ENCODE results near the gene POLK. TPM values are rescaled to one million over a fixed set of nuclear protein-coding genes. Genes with fewer than 3 reads are reported as not detected.

Gene POLK
- total RNA-seq (10 to 100 TPM; 45.1 to 58.4 TPM), polyA plus RNA-seq (1 to 10 TPM; 8.1 to 9.3 TPM)
- long read RNA-seq, donor 1, full-length matches to known transcripts, result 3 of 17 reads
- long read RNA-seq, donor 1, partial matches to known transcripts, result 11 of 17 reads
- long read RNA-seq, donor 1, other reads (novel, unspliced or antisense), result 3 of 17 reads
- long read RNA-seq, donor 2, full-length matches to known transcripts, result 3 of 20 reads
- long read RNA-seq, donor 2, partial matches to known transcripts, result 8 of 20 reads
- long read RNA-seq, donor 2, other reads (novel, unspliced or antisense), result 9 of 20 reads

- intact Hi-C loops (cut with DNase I), result loop anchor here (2.0 to 10.0 kb wide), 6 partner anchors 46 to 203 kb away; partner anchors contain the start of genes HMGCR (in 2 of the 2) and POC5 (in 1 of the 2)
- Histone ChIP-seq H3K27me3 (ENCODE audit: control insufficient read depth in 1 of 2, insufficient read depth in 2 of 2, low read length in 1 of 2) (no peaks in the 10 kb centered on the region), H3K9me3 (ENCODE audit: control insufficient read depth, low read length) (no peaks in the 10 kb centered on the region), H3K4me1 (ENCODE audit: control insufficient read depth in 1 of 2, insufficient read depth in 2 of 2, low read length in 2 of 2) (peaks cover 0 to 5% of the 10 kb centered on the region in 2 donors), H3K36me3 (ENCODE audit: control insufficient read depth in 1 of 2, insufficient read depth in 2 of 2, low read length in 1 of 2) (no peaks in the 10 kb centered on the region), H3K27ac (ENCODE audit: low read depth in 1 of 2, low read length in 2 of 2) (peak within 1 kb of the TSS; percentile 29 to 73), H3K4me3 (ENCODE audit: low read length in 2 of 2) (peak within 1 kb of the TSS; percentile 67 to 73)
- DNase-seq (peak; percentile 99), ATAC-seq (ENCODE audit: low FRiP score) (peak; percentile 98)
- WGBS, 2 donors, result 1% methylated on average over 66 to 71 of the region's 71 CpGs
Observed at GRCh38 chr5:75511435-75512382, at the start of gene POLK, which contains the start of gene CERT1. POLK (plus strand) TSS chr5:75511891. CERT1 (minus strand) TSS chr5:75511629; CDS start chr5:75511207, 422 bp downstream.

DNA sequence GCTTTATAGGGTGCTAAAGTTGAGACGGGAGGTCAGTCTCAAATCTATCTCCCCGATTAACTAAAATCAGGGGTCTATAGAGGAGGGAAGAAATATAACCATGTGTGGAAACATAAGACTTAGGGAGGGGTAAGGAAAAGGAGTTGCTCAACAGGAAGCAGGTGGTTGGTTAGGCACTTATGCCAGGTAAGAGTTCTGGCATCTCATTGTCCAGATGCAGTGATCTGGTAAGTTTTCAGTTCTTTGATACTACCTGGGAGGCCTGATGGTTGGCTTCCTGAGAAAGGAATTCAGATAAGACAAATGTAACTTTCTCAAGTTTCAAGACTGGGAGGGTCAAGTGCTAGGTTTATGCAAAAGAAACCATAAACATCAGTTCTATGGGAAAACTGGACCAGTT lies 48.0 kb upstream of the POLK start:
- Histone ChIP-seq H3K9me3 (ENCODE audit: control insufficient read depth, low read length) (peaks cover 5% of the 10 kb centered on the region), H3K4me1 (ENCODE audit: control insufficient read depth in 1 of 2, insufficient read depth in 2 of 2, low read length in 2 of 2) (no peaks in the 10 kb centered on the region), H3K36me3 (ENCODE audit: control insufficient read depth in 1 of 2, insufficient read depth in 2 of 2, low read length in 1 of 2) (no peaks in the 10 kb centered on the region), H3K27ac (ENCODE audit: low read depth in 1 of 2, low read length in 2 of 2) (no peak overlapping the region), H3K27me3 (ENCODE audit: control insufficient read depth in 1 of 2, insufficient read depth in 2 of 2, low read length in 1 of 2) (no peaks in the 10 kb centered on the region), H3K4me3 (ENCODE audit: low read length in 2 of 2) (no peak overlapping the region)
- ATAC-seq (ENCODE audit: low FRiP score) (no peak), DNase-seq (no peak)
- intact Hi-C loops (cut with DNase I), result no loop called here
- 96 to 98% methylated on average over 2 of the region's 2 CpGs for WGBS, 2 donors

DNA sequence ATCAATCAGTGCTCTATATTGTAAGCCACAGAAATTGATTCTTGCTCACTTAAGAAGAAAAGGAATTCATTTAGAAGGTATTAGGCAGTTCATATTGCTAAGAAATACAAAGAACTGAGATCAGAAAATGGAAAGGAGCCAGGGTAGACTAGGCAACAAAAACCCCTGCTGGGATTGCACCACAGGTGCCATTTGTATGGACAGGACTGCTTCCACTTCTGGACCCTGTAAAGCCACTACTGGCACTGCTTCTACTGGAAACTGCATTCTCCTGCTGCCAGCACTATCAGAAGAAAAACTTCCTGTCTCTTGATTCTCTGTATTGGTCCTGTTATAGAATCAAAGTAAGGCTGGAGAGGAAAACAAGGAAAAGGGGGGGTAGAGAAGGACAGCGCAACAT lies 46.2 kb upstream of the POLK start:
- intact Hi-C loops (cut with DNase I), result no loop called here
- no peaks in the 10 kb centered on the region for H3K4me1 ChIP-seq (ENCODE audit: control insufficient read depth in 1 of 2, insufficient read depth in 2 of 2, low read length in 2 of 2)
- H3K36me3 ChIP-seq (ENCODE audit: control insufficient read depth in 1 of 2, insufficient read depth in 2 of 2, low read length in 1 of 2), result no peaks in the 10 kb centered on the region
- DNase-seq, result no peak
- H3K27me3 ChIP-seq (ENCODE audit: control insufficient read depth in 1 of 2, insufficient read depth in 2 of 2, low read length in 1 of 2), result no peaks in the 10 kb centered on the region
- H3K27ac ChIP-seq (ENCODE audit: low read depth in 1 of 2, low read length in 2 of 2), result no peak overlapping the region
- ATAC-seq (ENCODE audit: low FRiP score), result no peak
- H3K4me3 ChIP-seq (ENCODE audit: low read length in 2 of 2), result no peak overlapping the region
- 42 to 52% methylated on average over 1 of the region's 1 CpG for WGBS, 2 donors
- H3K9me3 ChIP-seq (ENCODE audit: control insufficient read depth, low read length), result peaks cover 5% of the 10 kb centered on the region

DNA sequence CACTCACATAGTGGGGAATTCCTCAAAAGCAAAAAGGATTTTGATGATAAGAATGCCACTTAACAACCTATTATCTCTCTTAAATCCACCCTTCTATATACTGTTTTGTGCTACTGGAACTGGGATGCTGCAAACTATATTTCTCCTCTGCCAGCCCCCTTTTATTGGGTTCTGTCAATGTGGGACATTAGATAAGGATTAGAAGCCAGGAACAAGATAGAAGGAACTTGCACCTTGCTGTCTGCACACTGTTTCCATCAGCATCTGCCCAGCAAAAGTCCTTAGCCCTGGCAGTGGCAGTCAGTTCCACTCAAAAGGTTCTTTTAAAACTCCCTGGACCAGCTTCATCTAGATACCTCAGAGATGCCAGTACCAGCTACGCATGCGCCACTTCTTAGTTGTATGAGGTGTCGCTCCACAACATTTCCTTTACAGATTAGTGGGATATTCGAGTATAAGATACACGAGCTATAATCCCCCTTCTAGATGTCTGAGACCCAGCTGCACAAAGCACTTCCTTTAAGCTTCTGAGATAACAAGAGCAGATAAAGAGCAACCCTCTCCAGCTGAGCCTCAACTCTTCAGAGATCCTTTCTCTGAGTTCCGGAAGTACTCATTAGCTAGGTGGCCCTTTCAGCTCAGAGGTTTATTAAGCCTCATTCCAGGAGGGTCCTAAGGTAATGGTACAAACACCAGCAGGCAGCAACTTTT lies 45.5 kb upstream of the POLK start:
- no peaks in the 10 kb centered on the region for H3K27me3 ChIP-seq (ENCODE audit: control insufficient read depth in 1 of 2, insufficient read depth in 2 of 2, low read length in 1 of 2)
- no peak for ATAC-seq (ENCODE audit: low FRiP score)
- intact Hi-C loops (cut with DNase I), result no loop called here
- WGBS, 2 donors, result 86 to 92% methylated on average over 6 of the region's 6 CpGs
- no peak for DNase-seq
- no peaks in the 10 kb centered on the region for H3K36me3 ChIP-seq (ENCODE audit: control insufficient read depth in 1 of 2, insufficient read depth in 2 of 2, low read length in 1 of 2)
- H3K9me3 ChIP-seq (ENCODE audit: control insufficient read depth, low read length), result peaks cover 5% of the 10 kb centered on the region
- H3K4me1 ChIP-seq (ENCODE audit: control insufficient read depth in 1 of 2, insufficient read depth in 2 of 2, low read length in 2 of 2), result no peaks in the 10 kb centered on the region
- H3K27ac ChIP-seq (ENCODE audit: low read depth in 1 of 2, low read length in 2 of 2), result no peak overlapping the region
- no peak overlapping the region for H3K4me3 ChIP-seq (ENCODE audit: low read length in 2 of 2)

DNA sequence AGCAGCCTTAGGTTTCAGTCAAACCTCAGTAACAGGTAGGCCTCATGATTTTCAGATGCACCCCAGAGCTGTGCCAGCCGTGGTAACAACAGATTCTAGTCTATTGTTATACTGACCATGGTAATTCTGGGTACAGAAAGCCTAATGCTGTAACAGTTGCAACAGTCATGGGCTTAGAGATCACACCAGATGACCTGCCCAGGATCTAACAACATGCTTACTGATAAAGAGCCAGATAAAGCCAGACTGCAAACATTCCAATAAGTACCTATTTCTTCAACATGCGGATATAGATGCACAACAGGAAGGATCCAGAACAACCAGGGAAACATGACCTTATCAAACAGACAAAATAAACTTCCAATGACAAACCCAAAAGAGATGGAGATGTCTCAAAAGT lies 43.1 kb upstream of the POLK start:
- H3K9me3 ChIP-seq (ENCODE audit: control insufficient read depth, low read length), result peaks cover 7% of the 10 kb centered on the region
- no peak overlapping the region for H3K27ac ChIP-seq (ENCODE audit: low read depth in 1 of 2, low read length in 2 of 2)
- H3K4me1 ChIP-seq (ENCODE audit: control insufficient read depth in 1 of 2, insufficient read depth in 2 of 2, low read length in 2 of 2), result no peaks in the 10 kb centered on the region
- no peak overlapping the region for H3K4me3 ChIP-seq (ENCODE audit: low read length in 2 of 2)
- no peaks in the 10 kb centered on the region for H3K36me3 ChIP-seq (ENCODE audit: control insufficient read depth in 1 of 2, insufficient read depth in 2 of 2, low read length in 1 of 2)
- intact Hi-C loops (cut with DNase I), result no loop called here
- no peaks in the 10 kb centered on the region for H3K27me3 ChIP-seq (ENCODE audit: control insufficient read depth in 1 of 2, insufficient read depth in 2 of 2, low read length in 1 of 2)
- no peak for DNase-seq
- WGBS, 2 donors, result 96 to 98% methylated on average over 2 of the region's 2 CpGs
- ATAC-seq (ENCODE audit: low FRiP score), result no peak

- no peak for DNase-seq
- Histone ChIP-seq H3K27me3 (ENCODE audit: control insufficient read depth in 1 of 2, insufficient read depth in 2 of 2, low read length in 1 of 2) (no peaks in the 10 kb centered on the region), H3K36me3 (ENCODE audit: control insufficient read depth in 1 of 2, insufficient read depth in 2 of 2, low read length in 1 of 2) (no peaks in the 10 kb centered on the region), H3K9me3 (ENCODE audit: control insufficient read depth, low read length) (peaks cover 7% of the 10 kb centered on the region), H3K4me1 (ENCODE audit: control insufficient read depth in 1 of 2, insufficient read depth in 2 of 2, low read length in 2 of 2) (no peaks in the 10 kb centered on the region), H3K4me3 (ENCODE audit: low read length in 2 of 2) (no peak overlapping the region), H3K27ac (ENCODE audit: low read depth in 1 of 2, low read length in 2 of 2) (no peak overlapping the region)
- WGBS, 2 donors, result 97 to 98% methylated on average over 1 of the region's 1 CpG
- intact Hi-C loops (cut with DNase I), result no loop called here
- no peak for ATAC-seq (ENCODE audit: low FRiP score)
Observed at GRCh38 chr5:75469017-75469416, 42.7 kb upstream of the POLK start.

DNA sequence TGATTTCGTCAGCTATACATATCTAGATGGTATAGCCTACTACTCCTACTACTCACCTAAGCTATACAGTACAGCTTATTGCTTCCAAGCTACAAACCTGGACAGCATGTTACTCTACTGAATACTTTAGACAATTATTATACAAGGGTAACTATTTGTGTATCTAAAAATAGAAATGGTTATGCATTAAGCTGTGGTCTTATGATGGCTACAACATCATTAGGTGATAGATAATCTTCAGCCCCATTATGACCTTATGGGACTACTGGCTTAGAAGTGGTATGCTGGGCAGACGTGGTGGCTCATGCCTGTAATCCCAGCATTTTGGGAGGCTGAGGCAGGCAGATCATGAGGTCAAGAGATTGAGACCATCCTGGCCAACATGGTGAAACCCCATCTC lies 40.5 kb upstream of the POLK start:
- ATAC-seq (ENCODE audit: low FRiP score), result no peak
- Histone ChIP-seq H3K4me1 (ENCODE audit: control insufficient read depth in 1 of 2, insufficient read depth in 2 of 2, low read length in 2 of 2) (no peaks in the 10 kb centered on the region), H3K36me3 (ENCODE audit: control insufficient read depth in 1 of 2, insufficient read depth in 2 of 2, low read length in 1 of 2) (no peaks in the 10 kb centered on the region), H3K4me3 (ENCODE audit: low read length in 2 of 2) (no peak overlapping the region), H3K9me3 (ENCODE audit: control insufficient read depth, low read length) (peaks cover 7% of the 10 kb centered on the region), H3K27me3 (ENCODE audit: control insufficient read depth in 1 of 2, insufficient read depth in 2 of 2, low read length in 1 of 2) (no peaks in the 10 kb centered on the region), H3K27ac (ENCODE audit: low read depth in 1 of 2, low read length in 2 of 2) (no peak overlapping the region)
- WGBS, 2 donors, result 94 to 99% methylated on average over 2 of the region's 2 CpGs
- intact Hi-C loops (cut with DNase I), result no loop called here
- no peak for DNase-seq

- WGBS, 2 donors, result 99 to 100% methylated on average over 1 of the region's 1 CpG
- intact Hi-C loops (cut with DNase I), result no loop called here
- Histone ChIP-seq H3K9me3 (ENCODE audit: control insufficient read depth, low read length) (peaks cover 7% of the 10 kb centered on the region), H3K4me1 (ENCODE audit: control insufficient read depth in 1 of 2, insufficient read depth in 2 of 2, low read length in 2 of 2) (no peaks in the 10 kb centered on the region), H3K4me3 (ENCODE audit: low read length in 2 of 2) (no peak overlapping the region), H3K27ac (ENCODE audit: low read depth in 1 of 2, low read length in 2 of 2) (no peak overlapping the region), H3K27me3 (ENCODE audit: control insufficient read depth in 1 of 2, insufficient read depth in 2 of 2, low read length in 1 of 2) (no peaks in the 10 kb centered on the region), H3K36me3 (ENCODE audit: control insufficient read depth in 1 of 2, insufficient read depth in 2 of 2, low read length in 1 of 2) (no peaks in the 10 kb centered on the region)
- no peak for DNase-seq
- no peak for ATAC-seq (ENCODE audit: low FRiP score)
Observed at GRCh38 chr5:75472973-75473372, 38.7 kb upstream of the POLK start.
